ENCODE measurements around the gene DLGAP1.

Gene DLGAP1

GRCh38 chr18:3903337-3903736 lies 551.8 kb downstream of the DLGAP1 start:
- no peak for DNase-seq (ENCODE audit: low spot score)

DNA sequence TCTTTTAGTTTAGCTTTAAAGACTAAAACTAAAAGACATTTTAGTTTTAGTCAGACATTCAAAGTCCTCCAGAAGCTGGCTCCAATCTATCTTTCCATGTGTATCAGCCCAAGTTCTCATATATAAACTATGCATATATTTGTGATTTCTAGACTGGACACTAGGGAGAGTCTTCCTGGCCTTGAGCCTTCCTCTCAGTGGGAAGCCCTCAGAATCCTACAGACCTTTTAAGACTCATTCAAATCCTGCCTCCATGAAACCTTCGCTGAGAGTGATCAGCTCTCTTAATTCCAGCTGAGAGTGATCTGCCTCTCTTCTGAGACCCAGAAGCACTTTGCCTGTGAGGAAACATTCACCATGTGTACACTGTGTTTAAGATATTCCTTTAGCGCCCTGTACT lies 552.4 kb downstream of the DLGAP1 start:
- TF ChIP-seq CTCF (IDR thresholded peaks at IDR 0.05; ENCODE audit: extremely low read depth, missing control alignments) = no peak
- no peak for DNase-seq (ENCODE audit: low spot score)

More at GRCh38 chr18:3903337-3903736, 551.8 kb downstream of the DLGAP1 start:
- no peak for TF ChIP-seq CTCF (IDR thresholded peaks at IDR 0.05; ENCODE audit: extremely low read depth, missing control alignments)

DNA sequence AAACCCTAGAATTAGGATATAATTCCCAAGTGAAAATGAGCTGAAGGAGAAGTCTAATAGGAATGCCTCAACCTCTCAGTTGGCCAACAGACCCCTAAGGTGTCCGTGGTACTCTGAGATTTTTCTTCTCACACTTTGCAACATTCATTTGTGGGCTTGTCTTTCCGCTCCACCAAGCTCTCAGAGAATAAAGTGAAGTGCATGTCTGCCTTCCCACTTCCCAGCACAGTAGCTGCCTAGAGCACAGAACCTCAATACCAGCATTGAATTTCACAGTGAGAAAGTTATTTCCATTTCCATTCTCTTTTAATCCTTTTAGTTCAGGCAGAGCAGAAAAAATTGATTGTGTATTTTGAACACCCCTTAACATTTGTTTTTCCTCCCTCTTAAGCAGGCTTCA lies 553.3 kb downstream of the DLGAP1 start:
- TF ChIP-seq CTCF (IDR thresholded peaks at IDR 0.05; ENCODE audit: extremely low read depth, missing control alignments) = no peak
- DNase-seq (ENCODE audit: low spot score) = no peak

GRCh38 chr18:3901042-3901441 lies 554.1 kb downstream of the DLGAP1 start:
- no peak for DNase-seq (ENCODE audit: low spot score)
- TF ChIP-seq CTCF (IDR thresholded peaks at IDR 0.05; ENCODE audit: extremely low read depth, missing control alignments) = no peak

GRCh38 chr18:3900327-3900726 lies 554.8 kb downstream of the DLGAP1 start:
- DNase-seq (ENCODE audit: low spot score) = no peak
- TF ChIP-seq CTCF (IDR thresholded peaks at IDR 0.05; ENCODE audit: extremely low read depth, missing control alignments) = no peak

DNA sequence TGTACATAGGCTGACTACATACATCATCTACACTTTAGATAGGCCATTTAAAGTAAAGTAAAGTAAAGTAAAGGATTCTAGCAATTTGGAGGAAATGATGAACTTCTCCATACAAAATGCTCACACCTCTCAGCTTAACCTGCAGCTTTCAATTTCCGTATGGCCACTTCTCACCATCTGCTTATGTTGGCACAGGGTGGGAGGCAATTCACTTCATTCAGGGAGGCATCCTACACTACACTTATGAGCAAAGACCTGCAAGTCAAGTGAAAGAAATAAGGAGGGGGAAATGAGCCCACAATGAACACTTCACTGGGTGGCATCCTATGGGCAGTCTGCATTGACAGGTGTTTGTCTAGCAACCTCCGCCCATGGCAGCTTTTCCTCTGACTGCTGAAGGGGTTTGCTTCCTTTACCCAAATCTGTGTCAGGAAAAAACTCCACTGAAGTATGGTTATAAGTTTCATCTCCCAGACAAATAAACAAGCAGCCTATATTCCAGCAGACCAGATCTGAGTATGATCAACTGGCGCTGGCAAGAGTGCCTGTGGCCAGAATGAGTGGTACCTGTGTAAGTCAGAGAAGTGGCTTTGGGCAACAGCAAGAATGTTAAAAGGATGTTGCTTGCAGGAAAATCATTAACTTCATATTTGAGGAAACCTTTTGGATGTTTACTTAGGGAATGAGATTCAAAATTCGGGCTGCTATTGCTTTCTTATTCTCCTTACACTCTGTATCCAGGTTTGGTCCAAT lies 556.1 kb downstream of the DLGAP1 start:
- no peak for TF ChIP-seq CTCF (IDR thresholded peaks at IDR 0.05; ENCODE audit: extremely low read depth, missing control alignments)

GRCh38 chr18:3892152-3892551 lies 563.0 kb downstream of the DLGAP1 start:
- no peak for DNase-seq (ENCODE audit: low spot score)
- no peak for TF ChIP-seq CTCF (IDR thresholded peaks at IDR 0.05; ENCODE audit: extremely low read depth, missing control alignments)

More for the DNA sequence above, 556.1 kb downstream of the DLGAP1 start:
- no peak for DNase-seq (ENCODE audit: low spot score)

Measured in GM20000 (cell line).